ENCODE results near the gene CSNK1G1. TPM values are rescaled to one million over a fixed set of nuclear protein-coding genes. Genes with fewer than 3 reads are reported as not detected.
A peak's percentile ranks its signal among the peaks of the same experiment; 100 is the strongest.

Gene CSNK1G1
- polyA plus RNA-seq, 1 donor from 2014 or later, result 18.9 TPM

DNA sequence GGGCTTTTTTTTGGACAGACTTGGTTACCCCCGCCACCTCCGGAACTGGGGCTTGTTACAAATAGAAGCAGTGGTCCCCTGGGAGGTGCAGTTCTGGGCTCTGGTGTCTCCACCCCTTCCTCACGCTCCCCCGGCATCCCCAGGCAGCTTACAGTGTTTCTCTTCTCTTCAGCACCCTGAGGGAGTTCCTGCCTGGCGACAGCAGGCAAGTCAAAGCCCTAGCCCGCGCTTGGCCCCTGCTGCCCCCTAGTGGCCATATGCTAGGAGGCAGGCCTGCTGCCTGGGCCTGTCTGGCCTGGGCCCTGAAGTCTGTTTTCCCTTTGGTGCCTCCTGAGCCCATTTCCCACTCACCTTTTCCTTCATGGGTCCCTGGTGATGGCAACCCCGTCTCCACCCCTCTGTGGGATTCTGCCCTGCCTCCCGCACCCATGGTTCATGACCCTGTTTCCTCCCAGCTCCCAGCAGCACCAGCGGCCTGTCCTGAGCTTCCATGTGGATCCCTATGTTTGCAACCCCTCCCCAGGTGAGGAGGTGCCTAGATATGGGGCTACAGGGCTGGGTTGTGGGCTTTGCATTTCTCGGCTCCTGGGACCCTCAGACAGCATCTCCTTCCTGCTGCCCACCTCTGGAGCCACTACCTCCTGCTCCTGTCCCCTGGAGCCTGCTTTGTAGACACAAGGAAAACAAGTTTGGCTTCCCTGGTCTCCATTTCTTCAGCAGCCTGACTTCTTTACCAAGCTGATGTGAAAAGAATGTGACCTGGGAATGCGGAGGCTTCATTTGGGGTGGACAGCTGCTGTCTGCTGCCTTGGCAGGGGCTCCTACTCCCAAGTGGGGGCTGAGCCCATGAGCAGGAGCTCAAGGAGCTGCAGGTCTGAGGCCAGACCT, 202.2 kb downstream of the CSNK1G1 start:
- TF ChIP-seq EP300 (conservative IDR thresholded peaks at IDR 0.05; ENCODE audit: poor library complexity, severe bottlenecking), result no peak
- no peak for TF ChIP-seq MXI1 (conservative IDR thresholded peaks at IDR 0.05; ENCODE audit: poor library complexity, severe bottlenecking)
- no peak for TF ChIP-seq EZH2 (IDR thresholded peaks at IDR 0.05; ENCODE audit: borderline replicate concordance, insufficient read depth, low read length, poor library complexity, severe bottlenecking)
- TF ChIP-seq, protein P1, sequence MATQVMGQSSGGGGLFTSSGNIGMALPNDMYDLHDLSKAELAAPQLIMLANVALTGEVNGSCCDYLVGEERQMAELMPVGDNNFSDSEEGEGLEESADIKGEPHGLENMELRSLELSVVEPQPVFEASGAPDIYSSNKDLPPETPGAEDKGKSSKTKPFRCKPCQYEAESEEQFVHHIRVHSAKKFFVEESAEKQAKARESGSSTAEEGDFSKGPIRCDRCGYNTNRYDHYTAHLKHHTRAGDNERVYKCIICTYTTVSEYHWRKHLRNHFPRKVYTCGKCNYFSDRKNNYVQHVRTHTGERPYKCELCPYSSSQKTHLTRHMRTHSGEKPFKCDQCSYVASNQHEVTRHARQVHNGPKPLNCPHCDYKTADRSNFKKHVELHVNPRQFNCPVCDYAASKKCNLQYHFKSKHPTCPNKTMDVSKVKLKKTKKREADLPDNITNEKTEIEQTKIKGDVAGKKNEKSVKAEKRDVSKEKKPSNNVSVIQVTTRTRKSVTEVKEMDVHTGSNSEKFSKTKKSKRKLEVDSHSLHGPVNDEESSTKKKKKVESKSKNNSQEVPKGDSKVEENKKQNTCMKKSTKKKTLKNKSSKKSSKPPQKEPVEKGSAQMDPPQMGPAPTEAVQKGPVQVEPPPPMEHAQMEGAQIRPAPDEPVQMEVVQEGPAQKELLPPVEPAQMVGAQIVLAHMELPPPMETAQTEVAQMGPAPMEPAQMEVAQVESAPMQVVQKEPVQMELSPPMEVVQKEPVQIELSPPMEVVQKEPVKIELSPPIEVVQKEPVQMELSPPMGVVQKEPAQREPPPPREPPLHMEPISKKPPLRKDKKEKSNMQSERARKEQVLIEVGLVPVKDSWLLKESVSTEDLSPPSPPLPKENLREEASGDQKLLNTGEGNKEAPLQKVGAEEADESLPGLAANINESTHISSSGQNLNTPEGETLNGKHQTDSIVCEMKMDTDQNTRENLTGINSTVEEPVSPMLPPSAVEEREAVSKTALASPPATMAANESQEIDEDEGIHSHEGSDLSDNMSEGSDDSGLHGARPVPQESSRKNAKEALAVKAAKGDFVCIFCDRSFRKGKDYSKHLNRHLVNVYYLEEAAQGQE (IDR thresholded peaks at IDR 0.05; ENCODE audit: borderline replicate concordance), result no peak
- peak; percentile 74 for TF ChIP-seq RAD21 (conservative IDR thresholded peaks at IDR 0.05)
- peak; percentile 47 for TF ChIP-seq POLR2AphosphoS5 (IDR thresholded peaks at IDR 0.05)
- TF ChIP-seq TAF1 (IDR thresholded peaks at IDR 0.05; ENCODE audit: low read depth), result no peak
- peak; percentile 70 for TF ChIP-seq SMC3 (conservative IDR thresholded peaks at IDR 0.05; ENCODE audit: poor library complexity)
- TF ChIP-seq, protein P2, sequence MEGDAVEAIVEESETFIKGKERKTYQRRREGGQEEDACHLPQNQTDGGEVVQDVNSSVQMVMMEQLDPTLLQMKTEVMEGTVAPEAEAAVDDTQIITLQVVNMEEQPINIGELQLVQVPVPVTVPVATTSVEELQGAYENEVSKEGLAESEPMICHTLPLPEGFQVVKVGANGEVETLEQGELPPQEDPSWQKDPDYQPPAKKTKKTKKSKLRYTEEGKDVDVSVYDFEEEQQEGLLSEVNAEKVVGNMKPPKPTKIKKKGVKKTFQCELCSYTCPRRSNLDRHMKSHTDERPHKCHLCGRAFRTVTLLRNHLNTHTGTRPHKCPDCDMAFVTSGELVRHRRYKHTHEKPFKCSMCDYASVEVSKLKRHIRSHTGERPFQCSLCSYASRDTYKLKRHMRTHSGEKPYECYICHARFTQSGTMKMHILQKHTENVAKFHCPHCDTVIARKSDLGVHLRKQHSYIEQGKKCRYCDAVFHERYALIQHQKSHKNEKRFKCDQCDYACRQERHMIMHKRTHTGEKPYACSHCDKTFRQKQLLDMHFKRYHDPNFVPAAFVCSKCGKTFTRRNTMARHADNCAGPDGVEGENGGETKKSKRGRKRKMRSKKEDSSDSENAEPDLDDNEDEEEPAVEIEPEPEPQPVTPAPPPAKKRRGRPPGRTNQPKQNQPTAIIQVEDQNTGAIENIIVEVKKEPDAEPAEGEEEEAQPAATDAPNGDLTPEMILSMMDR (IDR thresholded peaks at IDR 0.05; ENCODE audit: poor library complexity, severe bottlenecking), result peak; percentile 93
- no peak overlapping the region for H2AFZ ChIP-seq (ENCODE audit: low read depth, low read length)
- H3K79me2 ChIP-seq (replicated peaks; ENCODE audit: insufficient read depth, low read length), result no peaks in the 10 kb centered on the region
- no peaks in the 10 kb centered on the region for H3K36me3 ChIP-seq (ENCODE audit: insufficient read depth, low read length)
- no peaks in the 10 kb centered on the region for H4K20me1 ChIP-seq (ENCODE audit: insufficient read depth)
- peak overlapping the region; percentile 64 for H3K4me3 ChIP-seq (ENCODE audit: low read length)
- H3F3A ChIP-seq (ENCODE audit: insufficient read depth, low read length, poor library complexity, severe bottlenecking), result no peaks in the 10 kb centered on the region
- H3K9me2 ChIP-seq (ENCODE audit: insufficient read depth, low read length), result no peaks in the 10 kb centered on the region
- H3K9ac ChIP-seq (ENCODE audit: low read length), result peak overlapping the region; percentile 12
- H3K27ac ChIP-seq (ENCODE audit: low read length), result no peak overlapping the region
- no peaks in the 10 kb centered on the region for H3K9me3 ChIP-seq (ENCODE audit: low read length)
- H3K27me3 ChIP-seq (ENCODE audit: insufficient read depth, low read depth, low read length), result peaks cover 23% of the 10 kb centered on the region
- no peak overlapping the region for H3K4me2 ChIP-seq (ENCODE audit: low read length)

DNA sequence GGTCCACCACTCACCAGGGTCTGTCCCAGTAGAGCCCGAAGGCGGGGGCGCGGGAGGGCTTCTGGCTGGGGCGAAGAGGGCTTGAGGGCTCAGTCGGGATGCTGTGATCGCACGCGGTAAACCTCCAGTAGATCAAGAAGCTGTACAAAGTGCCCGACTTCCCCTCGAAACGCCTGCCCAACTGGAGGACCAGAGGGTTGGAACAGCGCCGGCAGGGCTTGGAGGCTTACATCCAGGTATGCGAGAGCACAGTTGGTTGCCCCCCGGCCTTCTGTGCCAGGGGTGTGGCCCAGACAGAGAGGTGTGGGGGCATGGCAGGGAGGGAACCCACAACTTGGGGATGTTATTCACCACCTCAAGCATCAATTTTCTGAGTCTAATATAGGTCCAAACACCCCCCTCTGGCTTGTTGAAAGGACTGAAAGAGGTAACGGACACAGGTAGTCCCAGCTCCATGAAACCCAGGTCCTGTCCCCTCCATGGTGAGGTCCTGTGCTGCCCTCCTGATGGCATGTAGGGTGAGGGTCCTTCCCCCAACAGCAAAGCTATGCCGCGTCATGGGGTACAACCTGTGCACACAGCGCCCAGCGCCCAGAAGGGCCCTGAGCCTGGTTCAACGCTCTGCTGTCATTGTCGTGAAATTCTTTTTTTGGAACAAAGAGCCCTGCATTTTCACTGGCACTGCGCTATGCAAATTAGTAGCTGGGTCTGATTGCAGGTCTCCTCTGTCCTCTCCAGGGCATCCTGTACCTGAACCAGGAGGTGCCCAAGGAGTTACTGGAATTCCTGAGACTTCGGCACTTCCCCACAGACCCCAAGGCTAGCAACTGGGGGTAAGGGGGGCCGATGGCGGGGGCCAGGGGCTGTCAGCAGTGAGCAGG, 203.2 kb downstream of the CSNK1G1 start:
- Histone ChIP-seq H3K27me3 (ENCODE audit: insufficient read depth, low read depth, low read length) (peaks cover 23% of the 10 kb centered on the region), H3K4me3 (ENCODE audit: low read length) (peak overlapping the region; percentile 64), H3K9me2 (ENCODE audit: insufficient read depth, low read length) (no peaks in the 10 kb centered on the region), H3F3A (ENCODE audit: insufficient read depth, low read length, poor library complexity, severe bottlenecking) (no peaks in the 10 kb centered on the region), H3K27ac (ENCODE audit: low read length) (no peak overlapping the region), H3K79me2 (replicated peaks; ENCODE audit: insufficient read depth, low read length) (no peaks in the 10 kb centered on the region), H2AFZ (ENCODE audit: low read depth, low read length) (no peak overlapping the region), H4K20me1 (ENCODE audit: insufficient read depth) (no peaks in the 10 kb centered on the region), H3K4me2 (ENCODE audit: low read length) (no peak overlapping the region), H3K9ac (ENCODE audit: low read length) (peak overlapping the region; percentile 12), H3K36me3 (ENCODE audit: insufficient read depth, low read length) (no peaks in the 10 kb centered on the region), H3K9me3 (ENCODE audit: low read length) (no peaks in the 10 kb centered on the region)
- TF ChIP-seq, protein P1 (IDR thresholded peaks at IDR 0.05; ENCODE audit: borderline replicate concordance), result no peak
